ENCODE data around the gene EZR.

Gene EZR

GRCh38 chr6:158819213-158819976, at the start of gene EZR:
TSS of gene EZR (minus strand) at chr6:158819368. CDS start at chr6:158818093, 1,275 bp downstream.
- DNase-seq (ENCODE audit: low read depth, low spot score): no peak

GRCh38 chr6:158868122-158868480, 48.9 kb upstream of the EZR start:
- no peak for DNase-seq (ENCODE audit: low read depth, low spot score)

GRCh38 chr6:158867381-158868121, 48.4 kb upstream of the EZR start:
- DNase-seq (ENCODE audit: low read depth, low spot score): no peak

- DNase-seq (ENCODE audit: low read depth, low spot score): no peak
These were observed 46.6 kb upstream of the EZR start for GRCh38 chr6:158865769-158866168.

GRCh38 chr6:158863646-158864045, 44.5 kb upstream of the EZR start:
- DNase-seq (ENCODE audit: low read depth, low spot score): no peak

GRCh38 chr6:158861686-158862381, 42.7 kb upstream of the EZR start:
- no peak for DNase-seq (ENCODE audit: low read depth, low spot score)

GRCh38 chr6:158860279-158860865, 41.2 kb upstream of the EZR start:
- no peak for DNase-seq (ENCODE audit: low read depth, low spot score)

GRCh38 chr6:158856261-158856660, 37.1 kb upstream of the EZR start:
- no peak for DNase-seq (ENCODE audit: low read depth, low spot score)

- no peak for DNase-seq (ENCODE audit: low read depth, low spot score)
These were observed 35.3 kb upstream of the EZR start for GRCh38 chr6:158854214-158855101.

GRCh38 chr6:158853880-158854213, 34.7 kb upstream of the EZR start:
- no peak for DNase-seq (ENCODE audit: low read depth, low spot score)

- no peak for DNase-seq (ENCODE audit: low read depth, low spot score)
These were observed 34.1 kb upstream of the EZR start for GRCh38 chr6:158853072-158853879.

- no peak for DNase-seq (ENCODE audit: low read depth, low spot score)
These were observed 33.3 kb upstream of the EZR start for GRCh38 chr6:158852312-158853071.

- no peak for DNase-seq (ENCODE audit: low read depth, low spot score)
These were observed 31.6 kb upstream of the EZR start for GRCh38 chr6:158850807-158851115.

- no peak for DNase-seq (ENCODE audit: low read depth, low spot score)
These were observed 31.0 kb upstream of the EZR start for GRCh38 chr6:158849899-158850806.

GRCh38 chr6:158848490-158848895, 29.3 kb upstream of the EZR start:
- DNase-seq (ENCODE audit: low read depth, low spot score): no peak

- DNase-seq (ENCODE audit: low read depth, low spot score): no peak
These were observed 28.6 kb upstream of the EZR start for GRCh38 chr6:158847786-158848185.

GRCh38 chr6:158847012-158847529, 27.9 kb upstream of the EZR start:
- no peak for DNase-seq (ENCODE audit: low read depth, low spot score)

All from smooth muscle cell of the brain vasculature (primary cell).